Measurements from ENCODE around the gene BANF1.

Gene BANF1

DNA sequence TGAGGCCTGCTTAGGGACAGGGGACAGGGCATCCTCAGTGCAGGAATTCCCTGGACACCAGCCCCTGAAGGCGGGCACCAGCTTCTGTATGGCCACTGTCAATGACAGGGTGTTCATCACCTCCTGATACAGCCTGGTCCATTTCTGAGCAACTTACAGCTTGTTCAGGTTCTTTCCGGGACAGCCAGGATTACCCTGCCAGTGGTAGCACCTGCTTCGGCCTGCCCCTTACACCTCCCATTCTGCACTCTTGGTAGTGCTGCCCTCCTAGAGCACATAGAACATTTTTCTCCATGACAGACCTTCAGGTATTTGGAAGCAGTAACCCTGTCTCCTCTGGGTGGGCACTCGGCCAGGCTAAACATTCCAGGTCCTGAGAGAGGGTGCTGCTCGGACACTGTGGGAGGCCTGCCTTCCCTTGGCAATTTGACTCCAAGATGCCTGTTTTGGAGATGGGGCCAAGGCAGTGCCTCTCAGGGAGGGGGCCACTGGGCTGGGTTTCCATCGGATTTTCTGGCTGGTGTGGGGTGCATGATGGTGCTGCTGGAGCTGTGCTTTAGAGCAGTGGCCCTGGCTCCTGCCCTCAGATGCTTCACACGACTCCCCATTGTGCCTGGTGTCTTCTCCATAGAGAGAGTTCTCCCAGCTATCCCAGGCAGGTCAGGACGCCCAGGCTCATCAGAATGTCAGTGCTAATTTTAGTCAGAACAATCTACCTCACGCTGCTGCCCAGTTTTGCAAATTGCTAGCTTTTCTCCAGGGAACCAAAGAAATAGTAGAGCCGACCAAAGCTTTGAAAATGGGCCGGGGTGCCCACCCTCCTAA is 45.5 kb downstream of the BANF1 start:
- DNase-seq (ENCODE audit: insufficient read length) (no peak), FAIRE-seq (no peak)
- TF ChIP-seq TAF1 (IDR thresholded peaks at IDR 0.05; ENCODE audit: borderline replicate concordance, low read depth, low read length) (no peak), POLR2A (IDR thresholded peaks at IDR 0.05; ENCODE audit: low read depth, low read length) (no peak), POLR2AphosphoS5 (IDR thresholded peaks at IDR 0.05; ENCODE audit: low read depth, low read length) (no peak)

DNA sequence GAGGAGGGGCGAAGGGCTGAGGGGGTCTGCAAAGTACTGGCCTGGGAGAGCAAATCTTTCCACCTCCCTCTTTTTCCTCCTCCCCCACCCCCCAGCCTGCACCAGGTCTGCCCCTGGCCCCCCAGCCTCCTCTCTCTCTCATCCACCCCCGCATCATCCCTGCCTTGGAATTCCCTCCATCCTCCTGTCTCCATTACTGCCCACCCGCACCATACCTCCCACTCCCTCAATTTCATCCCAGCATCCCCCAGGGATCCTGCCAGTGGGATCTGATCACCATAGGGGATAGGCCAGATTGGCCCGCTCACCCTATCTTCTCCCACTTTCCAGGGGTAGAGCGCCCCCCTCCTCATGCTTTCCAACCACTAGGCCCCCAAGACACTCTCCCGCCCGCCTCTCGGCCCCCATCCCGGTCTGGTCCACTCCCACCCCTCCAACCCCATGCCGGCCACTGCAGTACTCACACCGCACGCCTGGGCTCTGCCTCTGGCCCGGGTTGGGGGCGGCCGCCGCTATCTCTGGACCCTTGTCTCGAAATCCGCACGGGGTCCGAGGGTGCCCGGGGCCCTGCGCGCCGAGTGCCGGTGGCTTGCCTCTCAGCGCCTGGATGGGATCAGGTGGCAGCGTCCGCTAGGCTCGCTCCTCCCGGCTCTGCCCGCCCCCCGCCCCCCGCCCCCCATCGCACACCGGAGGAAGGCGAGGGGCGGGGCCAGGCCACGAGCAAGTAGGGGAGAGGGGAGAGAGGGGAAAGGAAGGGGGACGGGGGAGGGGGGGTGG is 46.4 kb downstream of the BANF1 start, which contains the start of gene GAL3ST3:
GAL3ST3 (minus strand) TSS at position 615 of the 777 bp plus-strand sequence. CDS start 3,746 bp downstream, outside the sequence.
- no peak for TF ChIP-seq POLR2AphosphoS5 (IDR thresholded peaks at IDR 0.05; ENCODE audit: low read depth, low read length)
- TF ChIP-seq TAF1 (IDR thresholded peaks at IDR 0.05; ENCODE audit: borderline replicate concordance, low read depth, low read length), result no peak
- no peak for TF ChIP-seq POLR2A (IDR thresholded peaks at IDR 0.05; ENCODE audit: low read depth, low read length)
- DNase-seq (ENCODE audit: insufficient read length) (no peak), FAIRE-seq (no peak)

DNA sequence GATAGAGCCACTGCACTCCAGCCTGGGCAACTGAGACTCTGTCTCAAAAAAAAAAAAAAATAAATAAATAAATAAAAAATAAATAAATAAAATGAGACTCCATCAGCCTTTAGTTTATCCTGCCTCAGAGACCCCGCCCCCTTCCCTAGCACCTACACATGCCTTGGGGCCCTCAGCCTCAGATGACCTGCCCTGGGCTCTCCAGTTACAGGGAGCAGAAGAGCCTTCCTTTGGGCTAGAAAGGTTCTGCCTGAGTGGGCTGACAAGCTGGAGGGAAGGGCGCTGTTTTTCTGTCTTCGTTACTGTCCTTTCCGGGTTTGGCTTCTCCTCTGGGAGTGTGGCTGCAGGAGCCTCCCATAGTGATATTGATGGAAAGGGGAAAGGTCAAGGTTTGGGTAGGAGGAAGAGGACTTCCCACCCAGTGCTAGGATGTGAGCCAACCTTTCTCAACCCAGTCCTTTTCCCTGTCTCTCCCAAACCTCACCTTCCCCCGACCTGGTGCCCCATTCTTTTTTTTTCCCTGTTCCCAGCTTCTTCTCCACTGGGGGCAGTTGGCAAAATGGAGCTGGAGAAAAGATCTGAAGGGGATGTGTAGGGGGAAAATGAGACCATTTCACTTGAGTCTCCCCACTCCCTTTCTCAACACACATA is 48.4 kb downstream of the BANF1 start:
- FAIRE-seq (no peak), DNase-seq (ENCODE audit: insufficient read length) (no peak)
- TF ChIP-seq POLR2A (IDR thresholded peaks at IDR 0.05; ENCODE audit: low read depth, low read length) (no peak), TAF1 (IDR thresholded peaks at IDR 0.05; ENCODE audit: borderline replicate concordance, low read depth, low read length) (no peak), POLR2AphosphoS5 (IDR thresholded peaks at IDR 0.05; ENCODE audit: low read depth, low read length) (no peak)

DNA sequence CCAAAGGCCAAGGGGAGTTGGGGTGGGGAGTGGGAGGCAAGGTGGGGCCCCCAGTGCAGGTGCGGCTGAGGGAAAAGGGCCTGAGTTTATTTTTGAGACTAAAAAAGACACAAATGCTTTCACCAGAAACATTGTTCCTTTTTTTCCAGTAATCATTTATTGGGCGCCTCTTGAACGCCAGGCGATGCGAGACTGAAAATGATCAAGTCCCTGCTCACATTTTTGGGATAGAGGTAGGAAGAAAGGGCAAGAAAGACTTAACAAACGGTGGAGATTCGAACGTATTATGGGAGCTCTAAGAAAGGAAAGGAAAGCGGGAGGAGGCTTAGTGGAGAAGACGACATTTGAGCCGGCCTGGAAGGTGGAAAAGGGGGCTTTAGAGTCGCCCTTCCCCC is 49.1 kb downstream of the BANF1 start:
- no peak for TF ChIP-seq TAF1 (IDR thresholded peaks at IDR 0.05; ENCODE audit: borderline replicate concordance, low read depth, low read length)
- TF ChIP-seq POLR2AphosphoS5 (IDR thresholded peaks at IDR 0.05; ENCODE audit: low read depth, low read length), result no peak
- no peak for TF ChIP-seq POLR2A (IDR thresholded peaks at IDR 0.05; ENCODE audit: low read depth, low read length)
- FAIRE-seq, result peak; percentile 30
- no peak for DNase-seq (ENCODE audit: insufficient read length)

DNA sequence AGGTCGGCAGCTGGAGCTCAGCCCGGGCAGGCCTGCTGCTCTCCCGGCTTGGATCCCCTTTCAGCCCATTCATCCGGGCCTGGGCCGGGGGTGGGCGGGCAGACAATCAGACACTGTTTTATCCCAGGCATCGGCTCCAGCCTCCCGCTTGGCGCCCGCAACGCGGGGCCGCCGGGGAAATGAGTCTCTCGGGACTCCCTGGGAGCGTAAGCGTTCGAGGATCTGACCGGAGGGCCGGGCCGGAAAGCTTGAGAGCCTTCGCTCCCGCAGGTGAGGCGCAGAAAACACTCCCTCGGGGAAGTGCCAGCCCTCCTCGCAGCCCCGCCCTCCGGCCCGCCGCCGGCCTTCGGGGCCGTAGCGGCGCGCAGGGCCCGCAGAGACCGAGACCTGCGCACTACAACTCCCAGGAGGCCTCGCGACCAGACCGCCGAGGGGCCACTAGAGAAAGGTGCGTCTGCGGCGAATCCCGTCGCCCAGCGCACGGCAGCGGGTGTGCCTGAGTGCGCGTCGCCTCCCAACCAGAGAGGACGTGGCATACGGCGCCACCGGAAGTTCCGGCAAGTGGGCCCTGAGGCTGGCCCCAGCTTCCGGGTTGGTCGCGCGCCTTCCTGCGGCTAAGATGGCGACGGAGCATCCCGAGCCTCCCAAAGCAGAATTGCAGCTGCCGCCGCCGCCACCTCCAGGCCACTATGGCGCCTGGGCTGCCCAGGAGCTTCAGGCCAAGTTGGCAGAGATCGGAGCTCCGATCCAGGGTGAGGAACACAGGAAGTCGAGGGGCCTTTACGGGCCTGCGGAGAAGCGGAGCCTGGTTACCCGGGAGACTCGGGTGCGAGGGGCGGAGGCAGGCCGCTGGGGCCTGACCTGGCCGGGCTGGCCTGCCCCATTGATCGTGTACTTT is 49.7 kb downstream of the BANF1 start, which contains the start of gene SF3B2:
SF3B2 (plus strand) TSS at position 599 of the 898 bp plus-strand sequence; CDS start at position 620, 21 bp downstream.
- TF ChIP-seq TAF1 (IDR thresholded peaks at IDR 0.05; ENCODE audit: borderline replicate concordance, low read depth, low read length) (peak; percentile 95), POLR2A (IDR thresholded peaks at IDR 0.05; ENCODE audit: low read depth, low read length) (peak; percentile 96), POLR2AphosphoS5 (IDR thresholded peaks at IDR 0.05; ENCODE audit: low read depth, low read length) (peak; percentile 81)
- DNase-seq (ENCODE audit: insufficient read length), result peak; percentile 98
- FAIRE-seq, result peak; percentile 100

DNA sequence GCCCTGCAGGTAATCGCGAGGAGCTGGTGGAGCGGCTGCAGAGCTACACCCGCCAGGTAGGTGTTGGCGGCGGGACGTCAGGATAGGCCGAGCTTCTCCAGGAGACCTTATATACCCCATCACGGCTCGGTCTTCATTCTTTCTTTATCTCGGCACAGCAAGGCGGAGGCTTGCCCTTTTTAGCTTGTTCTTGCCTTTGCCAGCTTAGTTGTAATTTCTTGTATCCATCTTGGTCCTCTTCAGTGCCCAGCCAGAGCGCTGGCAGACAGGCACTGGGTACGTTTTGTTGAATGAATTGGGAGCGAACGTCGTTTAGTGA is 50.3 kb downstream of the BANF1 start:
- TF ChIP-seq POLR2AphosphoS5 (IDR thresholded peaks at IDR 0.05; ENCODE audit: low read depth, low read length) (no peak), POLR2A (IDR thresholded peaks at IDR 0.05; ENCODE audit: low read depth, low read length) (no peak)
- DNase-seq (ENCODE audit: insufficient read length) (no peak), FAIRE-seq (no peak)
